Tibial nerve (tissue), 4 donors: ENCODE measurements around the gene LTBP1. TPM values are rescaled to one million over a fixed set of nuclear protein-coding genes. Genes with fewer than 3 reads are reported as not detected.

Experiments
- DNase-seq, 2 donors: peaks; one replicate each; pipeline ENCODE4 v3.0.0-alpha.2; 2019; ENCODE audit warnings: low spot score in 2 of 2
- H3K27ac ChIP-seq, 4 donors: fragments of 200-600 bp; sonication (generic) in 3 of 4; one replicate each; pipeline ENCODE4 v1.5.1; 2017 to 2019; ENCODE audit warnings: mild to moderate bottlenecking in 1 of 4
- H3K27me3 ChIP-seq, 2 donors: fragments of 200-600 bp; sonication (generic) in 1 of 2; one replicate each; pipeline versions ENCODE4 v1.5.1 to v1.6.0; 2017 to 2019
- H3K36me3 ChIP-seq, 3 donors: fragments of 200-600 bp; sonication (generic); one replicate each; pipeline ENCODE4 v1.5.1; 2018 to 2019
- H3K4me1 ChIP-seq, 4 donors: fragments of 200-600 bp; sonication (generic) in 3 of 4; one replicate each; pipeline ENCODE4 v1.5.1; 2017 to 2019
- H3K4me3 ChIP-seq, 4 donors: fragments of 200-600 bp; sonication (generic) in 3 of 4; one replicate each; pipeline ENCODE4 v1.5.1; 2017 to 2019; ENCODE audit warnings: mild to moderate bottlenecking in 1 of 4, moderate library complexity in 1 of 4
- H3K9me3 ChIP-seq, 4 donors: fragments of 200-600 bp; sonication (generic) in 3 of 4; one replicate each; pipeline ENCODE4 v1.5.1; 2017 to 2019
- CTCF ChIP-seq, 5 experiments: fragments of 200-600 bp in 3 of 5; fragments of 450-650 bp in 2 of 5; sonication (generic) in 3 of 5; IDR thresholded peaks; one replicate each; pipeline ENCODE4 v1.5.1; 2016 to 2019; ENCODE audit warnings: antibody characterized with exemption in 5 of 5, mild to moderate bottlenecking in 3 of 5, moderate library complexity in 2 of 5
- EP300 ChIP-seq, 2 donors: sonication (generic); formaldehyde crosslinking; IDR thresholded peaks; one replicate each; pipeline ENCODE4 v1.6.1; 2017; ENCODE audit warnings: antibody characterized with exemption in 2 of 2, mild to moderate bottlenecking in 1 of 2
- POLR2A ChIP-seq, 2 donors: fragments of 450-650 bp; IDR thresholded peaks; one replicate each; pipeline ENCODE4 v1.6.1; 2017; ENCODE audit warnings: antibody characterized with exemption in 2 of 2, mild to moderate bottlenecking in 2 of 2, moderate library complexity in 2 of 2
- WGBS, 2 donors: methylation state at CpG; one replicate each; pipeline ENCODE4 v1.1.5; 2018; 5-methylcytosine and 5-hydroxymethylcytosine counted together
- total RNA-seq, 4 donors: library from RNA; depleted of rRNA; stranded (reverse); fragments of >200 nt; gene quantifications; one replicate each; pipeline ENCODE4 v1.1.0, GENCODE V29; 2016

LTBP1 gene
- total RNA-seq, 4 donors from 2014 or later = 29.4 to 89.8 (median 50.6) TPM

GRCh38 chr2:33131111-33131510 is 184.4 kb downstream of the LTBP1 start:
- no peaks in the 10 kb centered on the region for H3K27me3 ChIP-seq
- H3K4me3 ChIP-seq = no peak overlapping the region
- 93 to 97% methylated on average over 4 of the region's 4 CpGs for WGBS, 2 donors
- H3K9me3 ChIP-seq = no peaks in the 10 kb centered on the region
- no peak overlapping the region for H3K27ac ChIP-seq
- no peak for TF ChIP-seq EP300 (IDR thresholded peaks at IDR 0.05)
- TF ChIP-seq CTCF (IDR thresholded peaks at IDR 0.05) = no peak
- no peak for TF ChIP-seq POLR2A (IDR thresholded peaks at IDR 0.05)
- no peaks in the 10 kb centered on the region for H3K36me3 ChIP-seq
- peaks cover 0 to 41% (median 8%) of the 10 kb centered on the region in 4 donors for H3K4me1 ChIP-seq
- no peak for DNase-seq

GRCh38 chr2:33131749-33132148 is 185.0 kb downstream of the LTBP1 start:
- Histone ChIP-seq H3K27ac (no peak overlapping the region), H3K27me3 (no peaks in the 10 kb centered on the region), H3K9me3 (no peaks in the 10 kb centered on the region), H3K4me1 (peaks cover 0 to 44% (median 11%) of the 10 kb centered on the region in 4 donors), H3K36me3 (no peaks in the 10 kb centered on the region), H3K4me3 (no peak overlapping the region)
- TF ChIP-seq CTCF (IDR thresholded peaks at IDR 0.05) (no peak), POLR2A (IDR thresholded peaks at IDR 0.05) (no peak), EP300 (IDR thresholded peaks at IDR 0.05) (no peak)
- DNase-seq = no peak
- WGBS, 2 donors = 19 to 20% methylated on average over 2 of the region's 2 CpGs

- TF ChIP-seq EP300 (IDR thresholded peaks at IDR 0.05) (no peak), POLR2A (IDR thresholded peaks at IDR 0.05) (no peak), CTCF (IDR thresholded peaks at IDR 0.05) (no peak)
- DNase-seq = no peak
- no peaks in the 10 kb centered on the region for H3K36me3 ChIP-seq
- peak overlapping the region; percentile 52 to 91 (median 80) for H3K27ac ChIP-seq
- peak overlapping the region in 2 of 4 donors; percentile 32 to 49 for H3K4me3 ChIP-seq
- peaks cover 0 to 46% (median 14%) of the 10 kb centered on the region in 4 donors for H3K4me1 ChIP-seq
- no peaks in the 10 kb centered on the region for H3K27me3 ChIP-seq
- H3K9me3 ChIP-seq = no peaks in the 10 kb centered on the region
- WGBS, 2 donors = 35 to 39% methylated on average over 7 of the region's 7 CpGs
Observed at GRCh38 chr2:33133454-33133952, 186.8 kb downstream of the LTBP1 start.

- TF ChIP-seq CTCF (IDR thresholded peaks at IDR 0.05) (peak in 1 of 5 experiments; percentile 10), EP300 (IDR thresholded peaks at IDR 0.05) (peak in 1 of 2 donors; percentile 81), POLR2A (IDR thresholded peaks at IDR 0.05) (no peak)
- peak overlapping the region; percentile 18 to 49 (median 38) for H3K4me3 ChIP-seq
- DNase-seq = peak; percentile 45 to 66
- H3K9me3 ChIP-seq = no peaks in the 10 kb centered on the region
- H3K27ac ChIP-seq = peak overlapping the region; percentile 66 to 91 (median 80)
- H3K27me3 ChIP-seq = no peaks in the 10 kb centered on the region
- peaks cover 0 to 46% (median 14%) of the 10 kb centered on the region in 4 donors for H3K4me1 ChIP-seq
- H3K36me3 ChIP-seq = no peaks in the 10 kb centered on the region
- 11 to 12% methylated on average over 14 of the region's 14 CpGs for WGBS, 2 donors
Observed at GRCh38 chr2:33134086-33134771, 187.5 kb downstream of the LTBP1 start.
